ENCODE results near the gene SCAPER.

- no peak for TF ChIP-seq FOXA1 (IDR thresholded peaks at IDR 0.05)
- TF ChIP-seq, protein P1, sequence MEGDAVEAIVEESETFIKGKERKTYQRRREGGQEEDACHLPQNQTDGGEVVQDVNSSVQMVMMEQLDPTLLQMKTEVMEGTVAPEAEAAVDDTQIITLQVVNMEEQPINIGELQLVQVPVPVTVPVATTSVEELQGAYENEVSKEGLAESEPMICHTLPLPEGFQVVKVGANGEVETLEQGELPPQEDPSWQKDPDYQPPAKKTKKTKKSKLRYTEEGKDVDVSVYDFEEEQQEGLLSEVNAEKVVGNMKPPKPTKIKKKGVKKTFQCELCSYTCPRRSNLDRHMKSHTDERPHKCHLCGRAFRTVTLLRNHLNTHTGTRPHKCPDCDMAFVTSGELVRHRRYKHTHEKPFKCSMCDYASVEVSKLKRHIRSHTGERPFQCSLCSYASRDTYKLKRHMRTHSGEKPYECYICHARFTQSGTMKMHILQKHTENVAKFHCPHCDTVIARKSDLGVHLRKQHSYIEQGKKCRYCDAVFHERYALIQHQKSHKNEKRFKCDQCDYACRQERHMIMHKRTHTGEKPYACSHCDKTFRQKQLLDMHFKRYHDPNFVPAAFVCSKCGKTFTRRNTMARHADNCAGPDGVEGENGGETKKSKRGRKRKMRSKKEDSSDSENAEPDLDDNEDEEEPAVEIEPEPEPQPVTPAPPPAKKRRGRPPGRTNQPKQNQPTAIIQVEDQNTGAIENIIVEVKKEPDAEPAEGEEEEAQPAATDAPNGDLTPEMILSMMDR (IDR thresholded peaks at IDR 0.05; ENCODE audit: low read depth, low read length, missing input control): no peak
These were observed 128.2 kb downstream of the SCAPER start for GRCh38 chr15:76776969-76777368.
